Measurements from ENCODE around the gene TLX2. TPM values are rescaled to one million over a fixed set of nuclear protein-coding genes. Genes with fewer than 3 reads are reported as not detected.

TLX2 gene
- total RNA-seq, 1 experiment from 2014 or later: 0.07 TPM

- Histone ChIP-seq H3K9me3 (peaks cover 4% of the 10 kb centered on the region; the same call in 1 of the 2 replicates), H3K27me3 (no peaks in the 10 kb centered on the region), H3K4me3 (no peak overlapping the region), H3K36me3 (peaks cover 36% of the 10 kb centered on the region)
- DNase-seq: no peak
Observed at GRCh38 chr2:74524955-74525716, 10.9 kb downstream of the TLX2 start.

GRCh38 chr2:74525717-74526648 is 11.7 kb downstream of the TLX2 start, which contains the start of gene DQX1:
DQX1 (minus strand) TSS chr2:74526231; CDS start chr2:74525729, 502 bp downstream.
- DNase-seq: peak; percentile 27
- peaks cover 4% of the 10 kb centered on the region; the same call in 1 of the 2 replicates for H3K9me3 ChIP-seq
- H3K4me3 ChIP-seq: no peak within 1 kb of the TSS
- no peaks in the 10 kb centered on the region for H3K27me3 ChIP-seq
- H3K36me3 ChIP-seq: peaks cover 39% of the 10 kb centered on the region

GRCh38 chr2:74526649-74527230 is 12.5 kb downstream of the TLX2 start:
- Histone ChIP-seq H3K27me3 (no peaks in the 10 kb centered on the region), H3K4me3 (no peak overlapping the region), H3K36me3 (peaks cover 46% of the 10 kb centered on the region), H3K9me3 (peaks cover 4% of the 10 kb centered on the region; the same call in 1 of the 2 replicates)
- no peak for DNase-seq

GRCh38 chr2:74527741-74528140 is 13.5 kb downstream of the TLX2 start:
- no peak overlapping the region for H3K4me3 ChIP-seq
- no peaks in the 10 kb centered on the region for H3K27me3 ChIP-seq
- H3K36me3 ChIP-seq: peaks cover 55% of the 10 kb centered on the region
- no peak for DNase-seq
- peaks cover 4% of the 10 kb centered on the region; the same call in 1 of the 2 replicates for H3K9me3 ChIP-seq

GRCh38 chr2:74528600-74529356 is 14.5 kb downstream of the TLX2 start:
- Histone ChIP-seq H3K4me3 (peak overlapping the region; percentile 99), H3K27me3 (no peaks in the 10 kb centered on the region), H3K36me3 (peaks cover 64% of the 10 kb centered on the region), H3K9me3 (peaks cover 4% of the 10 kb centered on the region; the same call in 1 of the 2 replicates)
- no peak for DNase-seq

- Histone ChIP-seq H3K9me3 (peaks cover 4% of the 10 kb centered on the region; the same call in 1 of the 2 replicates), H3K36me3 (peaks cover 67% of the 10 kb centered on the region), H3K4me3 (peak within 1 kb of the TSS; percentile 99), H3K27me3 (no peaks in the 10 kb centered on the region)
- DNase-seq: peak; percentile 99
Observed at GRCh38 chr2:74529357-74530238, 15.3 kb downstream of the TLX2 start, which contains the start of the genes AUP1 and HTRA2. AUP1 (minus strand) TSS chr2:74529706; CDS start chr2:74529629, 77 bp downstream. HTRA2 (plus strand) TSS chr2:74529933; CDS start chr2:74530007, 74 bp downstream.

- DNase-seq: peak; percentile 35
- H3K36me3 ChIP-seq: peaks cover 67% of the 10 kb centered on the region
- H3K9me3 ChIP-seq: peaks cover 4% of the 10 kb centered on the region; the same call in 1 of the 2 replicates
Observed at GRCh38 chr2:74530239-74531187, 16.3 kb downstream of the TLX2 start.

GRCh38 chr2:74531666-74532065 is 17.4 kb downstream of the TLX2 start:
- no peak overlapping the region for H3K4me3 ChIP-seq
- H3K9me3 ChIP-seq: peaks cover 4% of the 10 kb centered on the region; the same call in 1 of the 2 replicates
- H3K27me3 ChIP-seq: no peaks in the 10 kb centered on the region
- H3K36me3 ChIP-seq: peaks cover 57% of the 10 kb centered on the region
- DNase-seq: no peak

More at GRCh38 chr2:74530239-74531187, 16.3 kb downstream of the TLX2 start:
- Histone ChIP-seq H3K27me3 (no peaks in the 10 kb centered on the region), H3K4me3 (peak overlapping the region; percentile 99)

GRCh38 chr2:74532222-74532621 is 18.0 kb downstream of the TLX2 start:
- no peaks in the 10 kb centered on the region for H3K27me3 ChIP-seq
- H3K4me3 ChIP-seq: no peak overlapping the region
- peaks cover 51% of the 10 kb centered on the region for H3K36me3 ChIP-seq
- DNase-seq: no peak
- no peaks in the 10 kb centered on the region for H3K9me3 ChIP-seq

GRCh38 chr2:74533464-74533863 is 19.2 kb downstream of the TLX2 start:
- H3K4me3 ChIP-seq: no peak overlapping the region
- H3K36me3 ChIP-seq: peaks cover 39% of the 10 kb centered on the region
- no peaks in the 10 kb centered on the region for H3K9me3 ChIP-seq
- H3K27me3 ChIP-seq: no peaks in the 10 kb centered on the region
- no peak for DNase-seq

GRCh38 chr2:74534411-74534810 is 20.2 kb downstream of the TLX2 start:
- DNase-seq: no peak
- Histone ChIP-seq H3K4me3 (no peak overlapping the region), H3K27me3 (no peaks in the 10 kb centered on the region), H3K9me3 (no peaks in the 10 kb centered on the region), H3K36me3 (peaks cover 32% of the 10 kb centered on the region)

GRCh38 chr2:74535440-74535965 is 21.3 kb downstream of the TLX2 start:
- H3K27me3 ChIP-seq: no peaks in the 10 kb centered on the region

GRCh38 chr2:74536166-74536950 is 22.1 kb downstream of the TLX2 start:
- H3K4me3 ChIP-seq: no peak overlapping the region
- no peak for DNase-seq
- no peaks in the 10 kb centered on the region for H3K27me3 ChIP-seq
- no peaks in the 10 kb centered on the region for H3K9me3 ChIP-seq
- H3K36me3 ChIP-seq: peaks cover 24% of the 10 kb centered on the region

More at GRCh38 chr2:74535440-74535965, 21.3 kb downstream of the TLX2 start:
- peaks cover 31% of the 10 kb centered on the region for H3K36me3 ChIP-seq
- no peaks in the 10 kb centered on the region for H3K9me3 ChIP-seq
- no peak for DNase-seq
- H3K4me3 ChIP-seq: no peak overlapping the region

Data from MG63 (cell line).